ENCODE data around the gene COG5.

COG5 gene

GRCh38 chr7:107453388-107453787 is 110.3 kb downstream of the COG5 start:
- no peak for DNase-seq

GRCh38 chr7:107450970-107451369 is 112.8 kb downstream of the COG5 start:
- no peak for DNase-seq

- no peak for DNase-seq
These were observed 116.7 kb downstream of the COG5 start for GRCh38 chr7:107446988-107447387.

GRCh38 chr7:107446531-107446930 is 117.2 kb downstream of the COG5 start:
- no peak for DNase-seq

- no peak for DNase-seq
These were observed 121.0 kb downstream of the COG5 start for GRCh38 chr7:107442678-107443077.

GRCh38 chr7:107441581-107442422 is 121.9 kb downstream of the COG5 start:
- no peak for DNase-seq

GRCh38 chr7:107439025-107439424 is 124.7 kb downstream of the COG5 start:
- DNase-seq = no peak

GRCh38 chr7:107435749-107436148 is 128.0 kb downstream of the COG5 start:
- DNase-seq = no peak

GRCh38 chr7:107432261-107432660 is 131.5 kb downstream of the COG5 start:
- no peak for DNase-seq

GRCh38 chr7:107430057-107430456 is 133.7 kb downstream of the COG5 start:
- DNase-seq = no peak

GRCh38 chr7:107428642-107429041 is 135.1 kb downstream of the COG5 start:
- DNase-seq = no peak

GRCh38 chr7:107427462-107427861 is 136.3 kb downstream of the COG5 start:
- DNase-seq = no peak

GRCh38 chr7:107414198-107414597 is 149.5 kb downstream of the COG5 start:
- DNase-seq = no peak

GRCh38 chr7:107408349-107408748 is 155.4 kb downstream of the COG5 start:
- DNase-seq = no peak

GRCh38 chr7:107405559-107405958 is 158.2 kb downstream of the COG5 start:
- DNase-seq = no peak

GRCh38 chr7:107404740-107405537 is 158.8 kb downstream of the COG5 start:
- DNase-seq = no peak

GRCh38 chr7:107398161-107398560 is 165.6 kb downstream of the COG5 start:
- DNase-seq = no peak

GRCh38 chr7:107396990-107397389 is 166.7 kb downstream of the COG5 start:
- DNase-seq = no peak

- no peak for DNase-seq
These were observed 167.6 kb downstream of the COG5 start for GRCh38 chr7:107396081-107396480.

- DNase-seq = no peak
These were observed 168.9 kb downstream of the COG5 start for GRCh38 chr7:107394831-107395230.

GRCh38 chr7:107394276-107394675 is 169.4 kb downstream of the COG5 start:
- no peak for DNase-seq

GRCh38 chr7:107392830-107393229 is 170.9 kb downstream of the COG5 start:
- no peak for DNase-seq

- no peak for DNase-seq
These were observed 172.8 kb downstream of the COG5 start for GRCh38 chr7:107390916-107391315.

- DNase-seq = no peak
These were observed 175.1 kb downstream of the COG5 start for GRCh38 chr7:107388604-107389003.
